Stimulated activated CD8-positive, alpha-beta memory T cell treated with anti-CD3 and anti-CD28 coated beads, Interleukin-12 subunit alpha, Interleukin-12 subunit beta, amount 100 ng/mL, for 24 hours (primary cell): ENCODE data around the gene RASSF8.

Experiments
- DNase-seq: peaks from one replicate; pipeline ENCODE4 v3.0.0-alpha.2; 2020; ENCODE audit errors: extremely low read depth

RASSF8 gene

GRCh38 chr12:25992026-25992782, 33.7 kb downstream of the RASSF8 start:
- DNase-seq: no peak

GRCh38 chr12:25993901-25994651, 35.6 kb downstream of the RASSF8 start:
- no peak for DNase-seq

- DNase-seq: no peak
Measured at GRCh38 chr12:25994901-25995625, 36.6 kb downstream of the RASSF8 start.

- no peak for DNase-seq
Measured at GRCh38 chr12:25995906-25996305, 37.4 kb downstream of the RASSF8 start.

DNA sequence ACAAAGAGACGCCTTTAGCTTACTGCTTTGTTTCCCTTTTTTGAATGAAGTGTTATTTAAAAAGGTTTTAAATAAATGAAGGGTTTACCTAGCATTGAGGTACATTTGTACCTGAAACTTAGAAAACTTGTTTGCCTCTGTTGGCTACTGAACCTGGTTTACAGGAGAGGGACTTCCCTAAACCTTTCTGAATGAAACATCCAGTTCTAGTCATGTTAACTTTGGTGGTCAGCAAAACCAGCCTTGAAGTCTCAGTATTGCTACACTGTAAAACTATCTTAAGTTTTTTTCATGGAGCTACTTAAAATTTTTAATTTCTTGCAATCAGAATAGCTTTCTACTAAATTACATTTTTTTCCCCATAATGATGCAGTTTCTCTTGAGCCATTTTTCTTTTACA, 38.2 kb downstream of the RASSF8 start:
- no peak for DNase-seq

- no peak for DNase-seq
Measured at GRCh38 chr12:25997201-25997963, 38.9 kb downstream of the RASSF8 start.

DNA sequence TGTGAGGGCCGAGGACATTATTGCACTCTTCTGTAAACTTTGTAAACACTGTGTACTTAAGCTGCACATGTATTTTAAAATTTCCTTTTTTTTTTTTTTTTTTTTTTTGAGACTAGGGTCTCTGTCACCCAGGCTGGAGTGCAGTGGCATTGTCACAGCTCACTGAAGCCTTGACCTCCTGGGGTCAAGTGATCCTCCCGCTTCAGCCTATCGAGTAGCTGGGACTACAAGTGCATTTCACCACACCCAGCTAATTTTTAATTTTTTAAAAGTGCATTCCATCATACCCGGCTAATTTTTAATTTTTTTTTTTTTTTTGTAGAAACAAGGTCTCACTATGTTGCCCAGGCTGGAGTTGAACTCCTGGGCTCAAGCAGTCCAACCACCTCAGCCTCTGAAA, 42.4 kb downstream of the RASSF8 start:
- no peak for DNase-seq

DNA sequence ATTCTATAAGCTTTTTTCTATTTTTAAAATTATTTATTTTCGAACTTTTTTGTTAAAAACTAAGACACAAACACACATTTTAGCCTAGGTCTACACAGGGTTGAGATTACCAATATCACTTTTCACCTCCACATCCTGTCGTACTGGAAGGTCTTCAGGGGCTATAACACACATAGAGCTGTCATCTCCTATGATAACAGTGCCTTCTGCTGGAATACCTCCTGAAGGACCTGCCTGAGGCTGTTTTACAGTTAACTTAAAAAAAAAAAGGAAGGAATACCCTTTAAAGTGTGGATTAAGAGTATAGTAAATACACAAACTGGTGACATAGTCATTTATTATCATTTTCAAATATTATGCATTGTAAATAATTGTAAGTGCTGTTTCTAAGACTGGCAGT, 43.0 kb downstream of the RASSF8 start:
- DNase-seq: no peak

- no peak for DNase-seq
Measured at GRCh38 chr12:26003065-26003464, 44.6 kb downstream of the RASSF8 start.

GRCh38 chr12:26007566-26007965, 49.1 kb downstream of the RASSF8 start:
- no peak for DNase-seq

DNA sequence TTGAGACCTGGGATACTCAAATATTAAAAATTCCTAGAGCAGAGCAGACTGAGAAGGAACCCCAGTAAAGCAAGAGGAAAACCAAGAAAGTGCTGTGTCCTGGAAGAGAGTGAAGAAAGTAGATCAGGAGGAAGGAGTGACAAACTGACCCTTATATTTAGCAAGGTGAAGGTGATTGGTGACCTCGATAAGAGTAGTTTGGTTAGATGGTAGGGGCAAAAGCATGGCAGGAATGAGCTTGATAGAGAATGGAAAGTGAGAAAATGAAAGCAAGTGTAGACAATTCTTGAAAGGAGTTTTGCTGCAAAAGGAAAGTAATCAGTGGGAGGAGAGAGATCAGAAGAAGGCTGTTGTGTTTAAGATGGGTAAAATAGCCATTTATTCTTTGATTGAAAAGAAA, 51.1 kb downstream of the RASSF8 start:
- no peak for DNase-seq

DNA sequence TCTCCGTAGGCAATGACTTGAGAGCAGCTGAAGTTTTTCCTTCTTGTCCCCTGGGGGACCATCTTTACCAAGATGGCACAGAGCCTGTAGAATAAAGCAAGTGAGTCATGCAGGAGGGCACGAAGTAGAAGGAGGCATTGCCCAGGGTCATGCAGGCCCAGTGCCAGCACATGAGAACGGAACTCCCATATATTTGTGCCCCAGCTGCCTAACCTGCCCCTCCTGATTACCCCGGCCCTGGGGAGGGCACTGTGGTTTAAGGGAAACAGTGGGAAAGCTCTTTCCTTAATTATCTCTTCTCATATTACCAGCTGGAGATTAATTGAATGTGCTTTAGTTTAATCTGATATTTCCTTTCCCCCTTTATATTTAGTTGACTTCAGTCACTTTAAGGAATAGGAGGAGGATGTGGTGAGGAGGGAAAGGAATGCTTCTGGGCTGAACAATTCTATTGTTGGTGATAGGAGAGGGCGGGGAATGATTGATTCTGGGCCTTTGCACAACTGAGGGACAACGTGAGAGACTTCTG, 51.9 kb downstream of the RASSF8 start:
- DNase-seq: no peak

DNA sequence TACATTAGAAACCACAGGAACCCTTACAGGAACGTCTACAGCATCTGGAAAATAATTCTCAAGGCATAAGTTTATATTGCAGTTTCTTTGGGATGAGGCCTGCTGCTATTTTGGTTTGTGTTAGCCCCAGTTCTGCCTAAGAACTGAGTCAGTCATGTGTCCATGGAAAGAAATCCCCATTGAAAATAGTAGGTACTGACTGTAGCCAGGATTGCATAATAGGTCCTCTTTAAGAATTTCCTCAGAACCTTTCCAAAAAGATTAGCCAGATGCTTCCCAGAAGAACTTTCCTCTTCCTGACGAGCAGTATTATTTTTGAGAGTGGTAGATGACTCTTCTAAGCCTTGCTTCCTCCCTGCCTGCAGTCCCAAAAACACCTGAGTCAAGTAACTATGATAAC, 52.6 kb downstream of the RASSF8 start:
- no peak for DNase-seq

GRCh38 chr12:26014085-26014484, 55.6 kb downstream of the RASSF8 start:
- no peak for DNase-seq

DNA sequence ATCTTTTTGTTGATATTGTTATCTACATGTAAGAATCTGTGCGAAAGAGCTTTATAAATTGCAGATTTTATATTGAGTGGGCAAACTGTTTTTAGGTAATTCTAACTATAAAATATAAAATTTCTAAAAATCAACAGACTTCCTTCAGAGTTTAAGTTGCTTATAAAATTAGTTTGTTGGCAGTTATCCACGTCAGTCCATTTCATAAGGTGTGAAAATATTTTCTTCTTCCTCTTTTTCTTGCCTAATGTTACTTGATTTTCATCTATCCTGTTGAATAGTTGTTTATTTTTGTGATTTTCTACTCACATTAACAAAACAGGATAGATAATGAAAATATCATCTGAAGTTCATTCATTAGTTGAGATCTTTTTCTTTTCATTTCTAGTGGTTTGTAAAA, 58.0 kb downstream of the RASSF8 start:
- DNase-seq: no peak

GRCh38 chr12:26017484-26018211, 59.2 kb downstream of the RASSF8 start:
- no peak for DNase-seq

DNA sequence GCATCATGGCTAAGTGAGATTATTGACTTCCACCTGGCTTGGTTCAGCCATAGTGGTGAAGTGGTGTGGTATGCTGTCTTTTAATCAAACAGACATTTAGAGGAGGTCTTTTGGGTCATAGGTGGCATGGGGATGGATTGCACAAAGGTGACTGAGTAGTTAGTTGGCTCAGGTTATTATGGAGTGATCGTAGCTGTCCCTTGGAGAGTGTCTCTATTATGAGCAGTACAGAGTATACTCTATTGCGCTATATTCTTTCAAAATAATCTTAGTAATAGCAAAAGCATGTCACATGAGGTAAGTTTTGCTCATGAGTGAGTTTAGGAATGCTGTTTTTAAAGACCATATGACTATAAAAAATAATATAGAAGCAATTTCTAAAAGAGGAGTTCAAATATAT, 60.4 kb downstream of the RASSF8 start:
- no peak for DNase-seq

DNA sequence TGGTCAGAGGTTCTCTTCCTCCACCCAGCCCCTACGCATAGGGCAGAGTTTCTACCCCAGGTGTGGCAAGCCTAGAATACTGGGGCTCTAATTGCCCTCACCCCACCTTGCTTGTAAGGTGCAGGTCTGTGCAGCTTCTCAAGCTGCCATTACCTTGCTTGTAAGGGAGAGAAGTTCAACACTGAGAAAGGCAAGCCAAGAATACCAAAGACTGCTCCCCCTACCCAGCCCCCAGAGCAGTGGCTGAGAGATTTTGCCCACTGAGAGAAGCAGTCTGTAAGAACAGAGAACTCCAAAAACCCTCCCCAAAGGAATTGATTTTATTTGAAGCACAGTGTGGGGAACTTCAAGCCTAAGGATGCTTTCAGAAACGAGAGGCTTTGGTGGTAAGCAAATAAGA, 63.1 kb downstream of the RASSF8 start:
- no peak for DNase-seq

DNA sequence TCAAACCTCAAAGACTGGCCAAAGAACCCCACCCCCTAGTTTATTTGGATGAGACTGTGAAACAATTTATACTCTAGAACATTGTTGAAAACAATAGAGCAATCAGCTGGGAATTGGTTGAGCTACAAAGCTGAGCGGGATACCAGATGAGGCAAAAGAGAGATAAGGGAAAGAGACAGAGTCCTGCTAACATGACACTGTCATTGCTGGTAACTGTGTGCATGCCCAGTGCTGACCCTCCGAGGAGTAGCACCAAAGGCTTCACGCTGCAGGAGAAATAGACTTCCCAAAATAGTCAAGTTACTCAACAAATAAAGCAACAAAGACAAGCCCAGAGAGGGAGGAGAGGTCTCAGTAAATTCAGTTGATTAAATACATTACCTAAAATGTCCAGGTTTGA, 63.6 kb downstream of the RASSF8 start:
- no peak for DNase-seq

GRCh38 chr12:26026713-26027112, 68.2 kb downstream of the RASSF8 start:
- DNase-seq: no peak

DNA sequence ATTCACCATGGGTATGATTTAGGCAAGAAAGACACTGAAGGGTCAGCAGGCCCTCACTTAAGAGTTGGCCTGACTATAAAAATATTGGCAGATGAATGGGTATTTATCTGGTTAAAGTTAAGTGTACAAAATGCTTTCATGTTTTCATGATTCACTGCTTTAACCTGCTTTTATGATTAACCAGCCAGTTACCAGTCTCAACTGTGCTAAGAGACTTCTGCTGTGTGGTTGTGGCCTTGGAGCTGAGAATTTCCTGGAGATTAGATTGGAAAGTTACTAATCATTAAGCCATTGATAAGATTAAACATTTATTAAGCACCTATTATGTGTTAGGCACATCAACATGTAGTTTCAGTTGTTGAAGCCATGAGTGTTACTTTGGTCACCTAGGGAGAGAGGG, 68.9 kb downstream of the RASSF8 start:
- no peak for DNase-seq
